ENCODE results near the gene SGPL1. TPM values are rescaled to one million over a fixed set of nuclear protein-coding genes. Genes with fewer than 3 reads are reported as not detected.

Gene SGPL1
- total RNA-seq, 2 experiments from 2014 or later: 15.1 to 16.9 TPM

- Histone ChIP-seq H3K9me3 (ENCODE audit: control insufficient read depth in 1 of 2, insufficient read depth in 1 of 2, low read length in 2 of 2) (no peaks in the 10 kb centered on the region), H3K4me3 (ENCODE audit: low read length) (no peak overlapping the region), H3K36me3 (ENCODE audit: insufficient read depth, low read length) (peaks cover 31% of the 10 kb centered on the region), H3K27ac (ENCODE audit: low read depth in 1 of 2, low read length in 2 of 2) (no peak overlapping the region), H3K4me1 (ENCODE audit: insufficient read depth, low read length) (peaks cover 2% of the 10 kb centered on the region), H3K27me3 (ENCODE audit: control insufficient read depth in 1 of 2, insufficient read depth in 2 of 2, low read length in 2 of 2) (no peaks in the 10 kb centered on the region)
- DNase-seq: no peak
- POLR2A ChIA-PET: no interaction called here
- H3K4me1 Mint-ChIP-seq (ENCODE audit: low read depth): peaks cover 38% of the 10 kb centered on the region
- no peak overlapping the region for H3K27ac Mint-ChIP-seq
- no peaks in the 10 kb centered on the region for H3K27me3 Mint-ChIP-seq
- peaks cover 71% of the 10 kb centered on the region for H3K36me3 Mint-ChIP-seq (ENCODE audit: low read depth)
- CTCF ChIA-PET: interaction anchor here (1.1 kb wide), 1 partner anchor 19 kb away, joined by 3 read pairs; no protein-coding TSS in a partner anchor
- intact Hi-C loops (cut with DNase I, micrococcal nuclease): no loop called here
- no peaks in the 10 kb centered on the region for H3K9me3 Mint-ChIP-seq
- no peak for TF ChIP-seq CTCF (IDR thresholded peaks at IDR 0.05)
- no peak for ATAC-seq (ENCODE audit: poor library complexity)
- no peak overlapping the region for H3K4me3 Mint-ChIP-seq
Observed at GRCh38 chr10:70822076-70822820, 6.5 kb downstream of the SGPL1 start.

GRCh38 chr10:70827086-70827757 is 11.5 kb downstream of the SGPL1 start:
- Mint-ChIP-seq H3K9me3 (no peaks in the 10 kb centered on the region), H3K27ac (no peak overlapping the region), H3K36me3 (ENCODE audit: low read depth) (peaks cover 69% of the 10 kb centered on the region), H3K4me1 (ENCODE audit: low read depth) (peaks cover 22% of the 10 kb centered on the region), H3K27me3 (no peaks in the 10 kb centered on the region), H3K4me3 (no peak overlapping the region)
- H3K27me3 ChIP-seq (ENCODE audit: control insufficient read depth in 1 of 2, insufficient read depth in 2 of 2, low read length in 2 of 2): no peaks in the 10 kb centered on the region
- ChIA-PET CTCF (no interaction called here), POLR2A (no interaction called here)
- H3K4me3 ChIP-seq (ENCODE audit: low read length): no peak overlapping the region
- H3K27ac ChIP-seq (ENCODE audit: low read depth in 1 of 2, low read length in 2 of 2): no peak overlapping the region
- no peaks in the 10 kb centered on the region for H3K4me1 ChIP-seq (ENCODE audit: insufficient read depth, low read length)
- DNase-seq: no peak
- no peak for ATAC-seq (ENCODE audit: poor library complexity)
- H3K36me3 ChIP-seq (ENCODE audit: insufficient read depth, low read length): peaks cover 30% of the 10 kb centered on the region
- no peaks in the 10 kb centered on the region for H3K9me3 ChIP-seq (ENCODE audit: control insufficient read depth in 1 of 2, insufficient read depth in 1 of 2, low read length in 2 of 2)
- no peak for TF ChIP-seq CTCF (IDR thresholded peaks at IDR 0.05)
- intact Hi-C loops (cut with DNase I, micrococcal nuclease): no loop called here

GRCh38 chr10:70828923-70829322 is 13.2 kb downstream of the SGPL1 start:
- DNase-seq: no peak
- no peak overlapping the region for H3K27ac ChIP-seq (ENCODE audit: low read depth in 1 of 2, low read length in 2 of 2)
- Mint-ChIP-seq H3K36me3 (ENCODE audit: low read depth) (peaks cover 69% of the 10 kb centered on the region), H3K4me1 (ENCODE audit: low read depth) (peaks cover 31% of the 10 kb centered on the region), H3K27me3 (no peaks in the 10 kb centered on the region), H3K4me3 (no peak overlapping the region), H3K9me3 (no peaks in the 10 kb centered on the region), H3K27ac (no peak overlapping the region)
- no peaks in the 10 kb centered on the region for H3K27me3 ChIP-seq (ENCODE audit: control insufficient read depth in 1 of 2, insufficient read depth in 2 of 2, low read length in 2 of 2)
- TF ChIP-seq CTCF (IDR thresholded peaks at IDR 0.05): no peak
- ChIA-PET CTCF (interaction anchor here (0.6 kb wide), 1 partner anchor 25 kb away, joined by 4 read pairs; no protein-coding TSS in a partner anchor), POLR2A (no interaction called here)
- H3K36me3 ChIP-seq (ENCODE audit: insufficient read depth, low read length): peaks cover 30% of the 10 kb centered on the region
- no peak for ATAC-seq (ENCODE audit: poor library complexity)
- H3K9me3 ChIP-seq (ENCODE audit: control insufficient read depth in 1 of 2, insufficient read depth in 1 of 2, low read length in 2 of 2): no peaks in the 10 kb centered on the region
- no peaks in the 10 kb centered on the region for H3K4me1 ChIP-seq (ENCODE audit: insufficient read depth, low read length)
- intact Hi-C loops (cut with DNase I, micrococcal nuclease): no loop called here
- no peak overlapping the region for H3K4me3 ChIP-seq (ENCODE audit: low read length)
